Progenitor cell of endocrine pancreas (in vitro differentiated cells): ENCODE results near the gene STOX2. TPM values are rescaled to one million over a fixed set of nuclear protein-coding genes. Genes with fewer than 3 reads are reported as not detected.

ENCODE experiments used
- DNase-seq: peaks from one replicate; pipeline ENCODE4 v3.0.0; 2021; ENCODE audit warnings: low spot score; ENCODE audit not compliant: unreplicated experiment
- H3K27ac Mint-ChIP-seq: 2 replicates; pipeline ENCODE4 v1.8.0; 2021; ENCODE audit warnings: mild to moderate bottlenecking, moderate library complexity, mixed read lengths
- H3K27me3 Mint-ChIP-seq: 2 replicates; pipeline ENCODE4 v1.8.0; 2021; ENCODE audit warnings: mixed read lengths
- H3K36me3 Mint-ChIP-seq: 2 replicates; pipeline ENCODE4 v1.8.0; 2022; ENCODE audit warnings: mixed read lengths; ENCODE audit not compliant: insufficient read depth
- H3K4me1 Mint-ChIP-seq: 2 replicates; pipeline ENCODE4 v1.8.0; 2021; ENCODE audit warnings: low read depth, mixed read lengths
- H3K4me3 Mint-ChIP-seq: 2 replicates; pipeline ENCODE4 v1.8.0; 2021; ENCODE audit warnings: low read depth, mild to moderate bottlenecking, moderate library complexity, mixed read lengths
- H3K9me3 Mint-ChIP-seq: 2 replicates; pipeline ENCODE4 v1.8.0; 2021; ENCODE audit warnings: low read depth, mixed read lengths
- CTCF ChIP-seq: fragments of 200-600 bp; sonication (generic); IDR thresholded peaks from one replicate; pipeline ENCODE4 v1.5.0; 2021; ENCODE audit warnings: antibody characterized with exemption, mild to moderate bottlenecking; ENCODE audit not compliant: unreplicated experiment
- total RNA-seq: library from RNA; stranded (reverse); gene quantifications from 2 replicates; pipeline ENCODE4 v1.2.1, GENCODE V29; 2021

STOX2 gene
- total RNA-seq, 1 donor from 2014 or later: 21.9 TPM

GRCh38 chr4:183906489-183906738 is 1.3 kb downstream of the STOX2 start:
- Mint-ChIP-seq H3K9me3 (no peaks in the 10 kb centered on the region), H3K4me1 (peaks cover 8% of the 10 kb centered on the region), H3K36me3 (peaks cover 1% of the 10 kb centered on the region), H3K27ac (no peak overlapping the region), H3K27me3 (peaks cover 38% of the 10 kb centered on the region), H3K4me3 (peak overlapping the region; percentile 80)
- TF ChIP-seq CTCF: no peak
- DNase-seq: no peak

- Mint-ChIP-seq H3K4me3 (peak overlapping the region; percentile 80), H3K27me3 (peaks cover 38% of the 10 kb centered on the region), H3K27ac (no peak overlapping the region), H3K4me1 (peaks cover 8% of the 10 kb centered on the region), H3K36me3 (peaks cover 1% of the 10 kb centered on the region), H3K9me3 (no peaks in the 10 kb centered on the region)
- TF ChIP-seq CTCF: no peak
- peak; percentile 12 for DNase-seq
Measured at GRCh38 chr4:183906739-183907651, 1.9 kb downstream of the STOX2 start.

- Mint-ChIP-seq H3K36me3 (peaks cover 1% of the 10 kb centered on the region), H3K4me1 (peaks cover 8% of the 10 kb centered on the region), H3K9me3 (no peaks in the 10 kb centered on the region), H3K27ac (no peak overlapping the region), H3K4me3 (peak overlapping the region; percentile 40), H3K27me3 (peaks cover 38% of the 10 kb centered on the region)
- no peak for DNase-seq
- TF ChIP-seq CTCF: no peak
Measured at GRCh38 chr4:183907871-183908683, 3.0 kb downstream of the STOX2 start.

- Mint-ChIP-seq H3K27me3 (peaks cover 38% of the 10 kb centered on the region), H3K36me3 (peaks cover 4% of the 10 kb centered on the region), H3K9me3 (no peaks in the 10 kb centered on the region), H3K4me3 (no peak overlapping the region), H3K27ac (no peak overlapping the region), H3K4me1 (peaks cover 6% of the 10 kb centered on the region)
- no peak for DNase-seq
- TF ChIP-seq CTCF: no peak
Measured at GRCh38 chr4:183909187-183909586, 4.1 kb downstream of the STOX2 start.

GRCh38 chr4:183909801-183910200 is 4.7 kb downstream of the STOX2 start:
- Mint-ChIP-seq H3K36me3 (peaks cover 4% of the 10 kb centered on the region), H3K27ac (no peak overlapping the region), H3K9me3 (no peaks in the 10 kb centered on the region), H3K4me1 (peaks cover 4% of the 10 kb centered on the region), H3K4me3 (no peak overlapping the region), H3K27me3 (peaks cover 38% of the 10 kb centered on the region)
- no peak for DNase-seq
- no peak for TF ChIP-seq CTCF
